ENCODE data around the gene COL18A1. TPM values are rescaled to one million over a fixed set of nuclear protein-coding genes. Genes with fewer than 3 reads are reported as not detected.

Gene COL18A1
- polyA plus RNA-seq, 1 donor (not counting 4 experiments of a cell fraction or from before 2014, with no cell fraction given): 13.0 TPM

- Histone ChIP-seq H3K9me1 (ENCODE audit: control insufficient read depth, extremely low read depth, insufficient read depth, low read length) (no peaks in the 10 kb centered on the region), H3K9me3 (ENCODE audit: control insufficient read depth, low read depth, low read length) (no peaks in the 10 kb centered on the region), H3K4me2 (ENCODE audit: control insufficient read depth, extremely low read depth, insufficient read depth, low read depth, low read length) (no peak overlapping the region), H3K27ac (ENCODE audit: control insufficient read depth, insufficient read depth, low read length) (no peak overlapping the region), H3K27me3 (ENCODE audit: control insufficient read depth, extremely low read depth, insufficient read depth, low read length) (no peaks in the 10 kb centered on the region), H3K36me3 (ENCODE audit: control insufficient read depth in 2 of 2, extremely low read depth in 1 of 2, insufficient read depth in 2 of 2, low read length in 2 of 2) (peaks cover 0 to 3% of the 10 kb centered on the region in 2 experiments), H3K4me1 (ENCODE audit: control insufficient read depth, extremely low read depth, insufficient read depth, low read length) (peaks cover 16% of the 10 kb centered on the region), H2AFZ (ENCODE audit: control insufficient read depth, low read length) (no peak overlapping the region), H3K4me3 (ENCODE audit: control insufficient read depth in 2 of 3, extremely low read depth in 1 of 3, insufficient read depth in 2 of 3, low read depth in 1 of 3, low read length in 3 of 3) (no peak overlapping the region), H4K20me1 (ENCODE audit: control insufficient read depth, extremely low read depth, insufficient read depth, low read length) (peaks cover 5% of the 10 kb centered on the region), H3K9ac (ENCODE audit: control insufficient read depth, extremely low read depth, insufficient read depth, low read length) (no peak overlapping the region), H3K79me2 (ENCODE audit: control insufficient read depth, insufficient read depth, low read length) (peaks cover 8% of the 10 kb centered on the region)
- dilution Hi-C loops (cut with MboI; ENCODE audit: extremely low pct_ligation_motif_present, low sequenced_read_pairs): no loop called here
- FAIRE-seq (no peak), DNase-seq (ENCODE audit: low read depth, low spot score) (no peak)
- no peak for TF ChIP-seq EZH2 (IDR thresholded peaks at IDR 0.05; ENCODE audit: low read length)
- no peak for TF ChIP-seq CTCF (optimal IDR thresholded peaks at IDR 0.05 in 1 of 3, IDR thresholded peaks at IDR 0.05 in 1 of 3, conservative IDR thresholded peaks at IDR 0.05 in 1 of 3; ENCODE audit: extremely low read depth in 1 of 3, insufficient read depth in 2 of 3, low read length in 3 of 3)
Observed at GRCh38 chr21:45428534-45428933, 23.6 kb downstream of the COL18A1 start.

GRCh38 chr21:45429221-45430175, 24.5 kb downstream of the COL18A1 start:
- no peaks in the 10 kb centered on the region for H3K9me1 ChIP-seq (ENCODE audit: control insufficient read depth, extremely low read depth, insufficient read depth, low read length)
- H3K4me3 ChIP-seq (ENCODE audit: control insufficient read depth in 2 of 3, extremely low read depth in 1 of 3, insufficient read depth in 2 of 3, low read depth in 1 of 3, low read length in 3 of 3): no peak overlapping the region
- no peaks in the 10 kb centered on the region for H3K27me3 ChIP-seq (ENCODE audit: control insufficient read depth, extremely low read depth, insufficient read depth, low read length)
- peaks cover 16% of the 10 kb centered on the region for H3K4me1 ChIP-seq (ENCODE audit: control insufficient read depth, extremely low read depth, insufficient read depth, low read length)
- peaks cover 15% of the 10 kb centered on the region for H4K20me1 ChIP-seq (ENCODE audit: control insufficient read depth, extremely low read depth, insufficient read depth, low read length)
- no peak overlapping the region for H3K9ac ChIP-seq (ENCODE audit: control insufficient read depth, extremely low read depth, insufficient read depth, low read length)
- DNase-seq (ENCODE audit: low read depth, low spot score) (no peak), FAIRE-seq (no peak)
- peaks cover 11% of the 10 kb centered on the region for H3K79me2 ChIP-seq (ENCODE audit: control insufficient read depth, insufficient read depth, low read length)
- H2AFZ ChIP-seq (ENCODE audit: control insufficient read depth, low read length): no peak overlapping the region
- dilution Hi-C loops (cut with MboI; ENCODE audit: extremely low pct_ligation_motif_present, low sequenced_read_pairs): no loop called here
- H3K4me2 ChIP-seq (ENCODE audit: control insufficient read depth, extremely low read depth, insufficient read depth, low read depth, low read length): no peak overlapping the region
- H3K27ac ChIP-seq (ENCODE audit: control insufficient read depth, insufficient read depth, low read length): no peak overlapping the region
- no peaks in the 10 kb centered on the region for H3K9me3 ChIP-seq (ENCODE audit: control insufficient read depth, low read depth, low read length)
- TF ChIP-seq EZH2 (IDR thresholded peaks at IDR 0.05; ENCODE audit: low read length) (no peak), CTCF (optimal IDR thresholded peaks at IDR 0.05 in 1 of 3, IDR thresholded peaks at IDR 0.05 in 1 of 3, conservative IDR thresholded peaks at IDR 0.05 in 1 of 3; ENCODE audit: extremely low read depth in 1 of 3, insufficient read depth in 2 of 3, low read length in 3 of 3) (no peak)
- H3K36me3 ChIP-seq (ENCODE audit: control insufficient read depth in 2 of 2, extremely low read depth in 1 of 2, insufficient read depth in 2 of 2, low read length in 2 of 2): peaks cover 0 to 3% of the 10 kb centered on the region in 2 experiments

Measured in keratinocyte (primary cell).